GM21723 (cell line): ENCODE data around the gene SLC26A2.
"Not testable (repeated sequence)": the region's sequence is repeated elsewhere in the genome, so short reads cannot be mapped to it uniquely, and the experiment has no call there.

Source experiments
- ATAC-seq: cut with Tn5 transposase; IDR thresholded peaks from one replicate; pipeline ENCODE4 v1.9.1; 2021; ENCODE audit warnings: mild to moderate bottlenecking, moderate library complexity; ENCODE audit not compliant: unreplicated experiment

Gene SLC26A2

DNA sequence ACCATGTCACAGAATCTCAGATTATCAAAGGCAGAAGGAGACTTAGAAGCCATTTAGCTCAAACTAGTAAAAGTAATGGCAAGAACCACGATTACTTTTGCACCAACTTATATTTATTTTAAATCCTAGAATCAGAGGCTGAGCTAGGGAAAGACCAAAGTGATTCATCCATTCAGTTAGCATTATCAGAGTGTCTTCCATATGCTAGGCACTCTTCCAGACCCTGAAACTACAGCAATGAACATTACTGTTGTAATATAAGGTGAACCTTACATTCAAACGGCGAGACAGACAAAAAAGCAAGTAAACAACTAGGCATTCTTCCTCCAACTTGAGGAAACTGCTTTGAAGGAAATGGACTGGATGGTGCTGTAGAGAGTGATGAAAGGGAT is 23.9 kb upstream of the SLC26A2 start:
- no peak for ATAC-seq

DNA sequence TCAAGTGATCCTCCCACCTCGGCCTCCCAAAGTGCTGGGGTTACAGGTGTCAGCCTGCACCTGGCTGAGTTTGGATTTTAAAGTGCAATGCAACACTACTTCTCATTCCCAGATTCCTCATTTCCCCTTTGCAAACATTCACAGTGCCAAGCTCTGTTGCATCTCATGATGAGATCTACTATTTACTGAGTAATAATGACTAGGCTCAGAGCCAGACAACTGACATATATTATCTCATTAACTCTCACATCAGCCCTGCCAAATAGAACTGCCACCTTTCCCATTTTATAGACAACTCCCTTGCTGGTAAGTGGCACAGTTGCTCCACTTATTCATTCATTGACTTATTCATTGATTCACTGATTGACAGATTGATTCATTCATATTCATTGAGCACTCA is 22.9 kb upstream of the SLC26A2 start:
- no peak for ATAC-seq

DNA sequence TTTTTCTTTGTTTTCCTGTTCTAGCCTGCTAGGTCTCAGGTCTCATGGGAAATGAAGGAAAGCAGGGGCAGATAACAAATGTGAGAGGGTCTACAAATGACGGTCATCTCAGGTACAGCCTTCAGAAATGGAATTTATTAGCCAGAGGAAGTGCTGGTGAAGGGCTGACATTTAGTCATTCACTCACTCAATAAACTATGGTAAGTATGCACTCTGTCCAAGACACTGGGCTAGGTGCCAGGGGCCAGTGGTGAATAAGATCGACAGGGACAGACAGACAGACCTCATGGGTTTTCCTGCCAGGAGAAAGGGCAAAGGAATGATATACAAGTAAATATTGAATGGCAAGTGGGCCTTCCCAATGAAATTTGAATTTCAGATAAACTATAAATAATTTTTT is 22.3 kb upstream of the SLC26A2 start:
- no peak for ATAC-seq

DNA sequence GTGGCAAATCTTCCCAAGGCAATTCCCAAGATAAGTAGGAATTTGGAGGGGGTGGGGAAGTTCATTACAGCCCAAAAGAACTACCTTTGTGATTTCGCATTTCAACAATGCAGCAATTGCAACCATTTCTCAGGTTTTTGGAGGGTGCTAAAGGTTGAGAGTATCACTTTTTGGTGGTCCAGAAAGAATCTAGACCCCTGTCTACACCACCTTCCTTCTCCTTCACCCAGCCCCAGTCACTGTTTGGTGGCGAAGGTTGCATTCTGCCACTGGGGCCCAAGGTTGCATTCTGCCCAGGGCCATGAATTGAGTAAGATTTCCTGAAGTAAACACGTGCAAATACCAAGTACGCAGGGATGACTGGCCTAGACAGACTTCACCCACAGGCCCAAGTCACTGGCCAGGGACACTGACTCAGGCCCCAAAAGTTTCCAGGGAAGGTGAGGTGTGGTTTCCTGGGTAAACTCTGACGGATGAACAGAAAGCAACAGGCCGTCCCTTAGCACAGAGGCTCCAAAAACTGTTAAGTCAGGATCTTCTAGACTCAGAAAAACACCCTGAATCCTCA is 21.7 kb upstream of the SLC26A2 start:
- no peak for ATAC-seq

DNA sequence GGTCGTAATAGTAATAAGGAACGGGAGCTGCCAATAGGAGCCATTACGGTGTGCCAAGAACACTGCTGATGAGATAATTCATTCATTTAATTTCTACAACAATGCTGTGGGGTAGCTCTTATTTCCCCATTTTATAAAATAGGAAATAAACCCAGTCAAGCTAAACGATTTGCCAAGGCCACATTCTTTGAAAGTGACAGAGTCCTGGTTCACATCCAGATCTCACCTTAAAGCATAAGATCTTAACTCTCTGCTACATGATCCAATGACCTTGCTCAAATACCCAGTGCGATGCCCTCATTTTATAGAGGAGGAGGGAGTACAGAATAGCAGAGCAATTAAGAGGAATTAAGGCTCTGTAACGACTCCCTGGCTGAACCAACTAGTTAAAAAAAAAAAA is 21.0 kb upstream of the SLC26A2 start:
- no peak for ATAC-seq

DNA sequence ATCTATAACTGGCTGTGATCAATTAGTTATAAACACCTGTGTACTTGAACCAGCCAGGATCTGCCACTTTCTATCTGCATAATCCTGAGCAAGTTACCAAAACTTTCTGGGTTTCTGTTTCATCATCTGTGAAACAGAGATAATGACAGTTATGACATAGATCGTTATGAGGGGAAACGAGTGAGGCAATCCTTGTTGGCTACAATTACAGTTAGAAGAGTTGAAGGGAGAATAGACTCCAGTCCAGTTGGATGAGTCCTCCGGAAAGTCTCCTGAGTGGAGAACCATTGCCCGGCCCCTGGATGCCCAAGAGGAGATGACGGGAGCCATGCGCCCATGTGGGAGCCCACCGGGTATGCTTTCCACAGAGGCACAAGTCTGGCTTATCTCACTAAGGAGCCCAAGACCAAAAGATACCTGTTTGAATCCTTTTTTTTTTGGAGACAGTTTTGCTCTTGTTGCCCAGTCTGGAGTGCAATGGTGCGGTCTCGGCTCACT is 20.4 kb upstream of the SLC26A2 start:
- ATAC-seq, result peak; percentile 76

DNA sequence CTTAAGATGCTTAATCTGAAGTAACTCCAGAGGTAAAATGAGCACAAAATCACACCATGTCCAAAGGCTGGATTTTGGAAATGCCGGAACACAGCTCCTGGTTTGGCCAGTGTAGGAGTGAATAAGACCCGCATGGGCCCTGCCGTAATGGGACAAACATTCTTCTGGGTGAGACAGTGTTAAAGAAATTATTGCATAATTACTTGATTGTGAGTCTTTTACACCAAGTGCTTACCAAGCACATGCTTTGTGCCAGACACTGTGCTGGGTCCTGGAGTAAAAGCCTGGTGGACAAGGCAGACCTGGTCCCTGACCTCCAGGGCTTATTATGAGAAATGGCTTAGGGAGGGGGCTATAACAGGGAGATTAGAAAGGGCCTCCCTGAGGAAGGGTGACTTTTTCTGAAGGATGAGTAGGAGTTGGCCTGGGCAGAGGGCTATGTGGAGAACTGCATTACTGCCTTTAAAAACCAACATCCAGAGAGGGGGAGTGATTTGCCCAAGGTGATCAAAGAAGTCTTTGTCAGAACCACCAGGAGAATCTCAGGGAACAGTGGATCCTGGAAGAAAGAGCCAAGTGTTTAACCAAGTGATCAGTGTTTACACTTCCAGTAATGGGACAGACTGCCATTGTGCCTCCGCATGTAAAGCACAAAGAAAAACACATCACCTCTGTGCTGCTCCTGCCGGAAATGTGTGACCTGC is 19.5 kb upstream of the SLC26A2 start:
- no peak for ATAC-seq

DNA sequence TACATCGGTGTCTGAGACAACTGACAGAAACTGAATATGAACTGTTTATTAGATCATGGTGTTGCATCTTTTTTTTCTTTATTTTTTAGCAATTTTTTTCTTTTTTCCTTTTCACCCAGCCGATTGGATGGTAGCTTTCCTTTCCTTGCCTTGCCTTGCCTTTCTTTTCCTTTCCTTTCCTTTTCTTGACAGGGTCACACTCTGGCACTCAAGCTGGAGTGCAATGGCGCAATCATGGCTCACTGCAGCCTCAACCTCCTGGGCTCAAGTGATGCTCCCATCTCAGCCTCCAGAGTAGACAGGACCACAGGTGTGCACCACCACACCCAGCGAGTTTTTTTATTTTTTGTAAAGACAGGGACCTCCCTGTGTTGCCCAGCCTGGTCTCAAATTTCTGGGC is 18.8 kb upstream of the SLC26A2 start:
- no peak for ATAC-seq

DNA sequence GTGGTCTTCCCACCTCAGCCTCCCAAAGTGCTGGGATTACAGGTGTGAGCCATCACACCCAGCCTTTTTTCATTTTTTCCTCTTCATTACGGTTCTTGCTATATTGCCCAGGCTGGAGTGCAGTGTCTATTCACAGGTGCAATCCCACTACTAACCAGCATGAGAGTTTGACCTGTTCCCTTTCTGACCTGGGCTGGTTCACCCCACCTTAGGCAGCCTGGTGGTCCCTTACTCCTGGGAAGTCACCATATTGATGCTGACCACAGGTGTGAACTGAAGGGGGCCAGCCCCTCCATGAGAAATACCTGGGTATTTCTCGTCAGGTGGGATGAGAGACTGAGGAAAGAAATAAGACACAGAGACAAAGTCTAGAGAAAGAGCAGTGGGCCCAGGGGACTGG is 18.4 kb upstream of the SLC26A2 start:
- no peak for ATAC-seq

DNA sequence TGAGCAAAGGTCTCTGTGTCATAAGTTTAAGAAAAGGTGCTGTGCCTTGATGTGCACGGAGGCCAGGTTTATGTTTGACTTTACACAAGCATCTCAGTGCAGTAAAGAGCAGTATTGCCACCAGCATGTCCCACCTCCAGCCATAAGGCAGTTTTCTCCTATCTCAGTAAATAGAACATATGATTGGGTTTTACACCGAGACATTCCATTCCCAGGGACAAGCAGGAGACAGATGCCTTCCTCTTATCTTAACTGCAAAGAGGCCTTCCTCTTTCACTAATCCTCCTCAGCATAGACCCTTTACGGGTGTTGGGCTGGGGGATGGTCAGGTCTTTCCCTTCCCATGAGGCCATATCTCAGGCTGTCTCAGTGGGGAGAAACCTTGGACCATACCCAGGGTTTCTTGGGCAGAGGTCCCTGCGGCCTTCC is 17.8 kb upstream of the SLC26A2 start:
- ATAC-seq, result not testable (repeated sequence)

DNA sequence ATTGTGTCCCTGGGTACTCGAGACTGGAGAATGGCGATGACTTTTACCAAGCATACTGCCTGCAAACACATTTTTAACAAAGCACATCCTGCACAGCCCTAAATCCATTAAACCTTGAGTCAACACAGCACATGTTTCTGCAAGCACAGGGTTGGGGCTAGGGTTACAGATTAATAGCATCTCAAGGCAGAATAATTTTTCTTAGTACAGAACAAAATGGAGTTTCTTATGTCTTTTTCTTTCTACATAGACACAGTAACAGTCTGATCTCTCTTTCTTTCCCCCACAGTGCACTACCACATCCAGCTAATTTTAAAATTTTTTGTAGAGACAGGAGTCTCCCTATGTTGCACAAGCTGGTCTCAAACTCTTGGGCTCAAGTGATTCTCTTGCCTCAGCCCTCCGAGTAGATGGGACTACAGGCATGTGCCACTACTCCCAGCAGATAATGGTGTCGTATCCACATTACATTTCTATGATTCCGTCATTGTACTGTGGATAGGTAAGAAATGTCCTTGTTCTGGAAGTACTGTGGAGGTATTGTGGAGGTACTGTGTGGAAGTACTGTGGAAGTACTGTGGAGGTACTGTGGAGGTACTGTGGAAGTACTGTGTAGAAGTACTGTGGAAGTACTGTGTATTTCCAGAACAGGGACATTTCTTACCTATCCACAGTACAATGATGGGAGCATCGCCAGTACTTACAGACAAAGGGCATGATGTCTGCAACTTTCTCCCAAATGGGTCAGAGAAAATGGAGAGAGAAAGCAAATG is 17.2 kb upstream of the SLC26A2 start:
- ATAC-seq, result not testable (repeated sequence)

DNA sequence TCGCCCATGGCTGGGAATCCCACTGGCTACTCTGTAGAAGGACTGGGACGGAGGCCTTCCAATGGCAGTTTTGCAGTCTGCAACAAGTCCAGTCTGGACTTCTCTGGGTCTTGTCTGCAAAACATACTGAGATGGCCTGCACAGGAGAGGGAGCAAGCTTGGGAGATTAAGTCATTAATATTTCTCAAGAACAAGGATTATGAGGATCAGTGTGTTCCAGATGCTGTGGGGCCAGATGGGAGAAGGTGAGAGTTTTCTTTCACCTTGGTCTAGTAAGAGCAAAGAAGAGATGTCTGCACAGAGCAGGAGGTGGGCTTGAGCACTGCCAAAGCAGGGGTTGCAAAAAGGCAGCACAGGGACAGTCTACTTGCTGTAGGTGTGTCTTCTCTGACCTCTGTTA is 15.9 kb upstream of the SLC26A2 start, which contains the start of gene PDE6A:
PDE6A (minus strand) TSS at position 128 of the 400 bp plus-strand sequence; CDS start at position 8, 120 bp downstream.
- no peak for ATAC-seq

DNA sequence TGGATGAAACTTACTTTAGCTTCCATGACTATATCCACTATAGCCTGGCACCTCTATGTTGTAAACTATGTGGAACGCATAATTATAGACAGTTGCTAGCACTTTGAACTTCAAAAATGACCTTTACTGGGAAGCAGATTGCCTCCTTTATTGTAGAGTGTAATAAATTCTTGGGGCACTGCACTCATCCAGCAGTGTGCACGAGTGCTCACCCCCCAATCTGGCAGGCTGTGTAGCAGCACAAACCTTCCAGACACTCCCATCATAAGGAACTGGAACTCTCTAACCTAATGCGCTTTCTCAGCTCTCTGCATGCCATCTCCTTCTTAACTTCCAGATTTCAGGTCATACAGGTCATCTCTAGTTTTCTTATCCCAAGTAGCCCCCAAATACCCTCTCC is 14.4 kb upstream of the SLC26A2 start:
- ATAC-seq, result no peak

DNA sequence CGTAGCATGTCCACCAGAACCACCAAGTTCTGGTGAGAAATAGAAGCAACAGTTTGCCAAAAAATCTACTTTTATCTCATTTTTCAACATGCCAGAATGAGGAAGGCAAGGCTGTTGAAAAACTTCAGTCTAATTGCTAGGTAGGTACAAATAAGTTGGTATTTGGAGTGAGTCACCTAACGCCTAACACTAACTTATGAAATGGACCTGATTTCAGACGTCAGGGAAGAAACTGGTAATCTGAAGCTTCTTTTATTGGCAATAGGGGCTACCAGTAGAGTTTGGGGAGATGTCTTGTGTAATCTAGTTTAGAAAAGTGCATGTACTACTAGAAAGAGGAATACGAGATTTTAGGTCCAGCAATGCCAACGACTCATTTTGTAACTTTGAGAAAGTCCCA is 11.6 kb upstream of the SLC26A2 start:
- no peak for ATAC-seq

DNA sequence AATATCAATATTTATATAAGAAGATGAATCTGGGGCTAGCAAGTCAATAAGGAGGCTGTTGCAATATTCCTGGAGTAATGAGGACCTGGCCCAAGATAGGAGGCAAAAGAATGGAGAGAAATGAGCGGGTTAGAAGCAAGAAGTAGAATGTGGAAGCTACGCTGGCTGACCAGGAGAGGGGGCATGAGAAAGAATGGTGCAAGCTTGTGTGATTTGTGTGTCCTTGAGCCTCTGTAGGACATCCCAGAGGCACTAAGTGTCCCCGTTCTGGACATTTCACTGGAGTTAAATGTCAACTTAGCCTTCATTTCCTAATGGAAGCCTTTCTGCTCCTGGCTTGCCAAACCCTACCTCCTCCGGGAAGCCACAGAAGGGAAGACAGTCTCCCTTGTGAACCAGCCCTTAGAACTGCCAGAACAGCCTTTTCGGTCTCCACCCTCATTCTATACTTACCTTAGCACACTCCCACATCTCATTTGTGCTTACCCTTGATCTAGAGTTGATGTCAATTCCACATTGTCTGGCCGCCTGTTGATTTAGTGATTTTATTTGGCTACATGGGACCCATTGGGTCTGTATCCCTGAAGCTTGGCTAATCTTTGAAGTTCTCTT is 9.3 kb upstream of the SLC26A2 start:
- no peak for ATAC-seq

DNA sequence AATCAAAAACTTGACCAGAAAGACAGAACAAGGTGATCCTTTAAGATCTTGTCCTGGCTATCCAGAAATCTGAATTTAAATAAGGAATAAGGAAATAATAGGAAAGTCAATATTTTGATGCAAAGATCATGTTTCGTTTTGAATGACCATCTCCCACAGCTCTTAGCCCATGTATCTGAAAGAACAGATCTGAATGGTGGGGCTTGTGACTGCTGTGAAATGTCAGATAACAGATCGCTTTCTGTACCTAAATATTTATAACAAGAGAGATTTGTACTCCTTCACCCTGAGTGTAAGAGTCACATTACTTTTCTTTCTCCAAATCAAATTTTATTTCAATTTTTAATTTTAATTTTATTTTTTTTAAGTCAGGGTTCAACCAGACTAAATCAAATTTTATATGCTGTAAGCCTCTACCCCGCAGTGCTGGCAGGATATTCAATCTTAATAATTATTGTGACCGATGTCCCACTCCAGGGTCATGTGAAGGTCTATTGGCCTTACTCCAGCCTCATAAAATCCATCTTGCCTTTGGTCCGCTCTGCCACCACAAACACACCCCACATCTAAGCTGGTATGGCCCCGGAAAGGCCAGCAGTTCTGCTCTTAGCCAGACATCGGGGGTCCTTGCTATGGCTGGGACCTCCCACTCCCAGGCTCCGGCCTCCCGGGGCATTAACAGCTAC is 7.0 kb upstream of the SLC26A2 start:
- ATAC-seq, result no peak

DNA sequence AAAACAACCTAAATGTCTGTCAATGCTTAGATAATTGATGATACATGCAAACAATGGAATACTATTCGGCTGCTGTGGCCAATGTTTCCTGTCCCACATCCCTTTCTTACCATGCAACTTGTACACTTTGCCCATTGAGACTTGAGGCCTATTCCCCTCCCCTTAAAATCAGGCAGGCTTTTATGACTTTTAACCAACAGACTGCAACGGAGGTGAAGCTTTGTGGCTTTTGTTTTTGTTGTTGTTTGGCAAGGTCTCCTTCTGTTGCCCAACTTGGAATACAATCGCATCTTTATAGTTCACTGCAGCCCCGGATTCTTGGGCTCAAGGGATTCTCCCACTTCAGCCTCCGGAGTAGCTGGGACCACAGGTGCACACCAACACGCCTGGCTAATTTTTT is 5.8 kb upstream of the SLC26A2 start:
- no peak for ATAC-seq

DNA sequence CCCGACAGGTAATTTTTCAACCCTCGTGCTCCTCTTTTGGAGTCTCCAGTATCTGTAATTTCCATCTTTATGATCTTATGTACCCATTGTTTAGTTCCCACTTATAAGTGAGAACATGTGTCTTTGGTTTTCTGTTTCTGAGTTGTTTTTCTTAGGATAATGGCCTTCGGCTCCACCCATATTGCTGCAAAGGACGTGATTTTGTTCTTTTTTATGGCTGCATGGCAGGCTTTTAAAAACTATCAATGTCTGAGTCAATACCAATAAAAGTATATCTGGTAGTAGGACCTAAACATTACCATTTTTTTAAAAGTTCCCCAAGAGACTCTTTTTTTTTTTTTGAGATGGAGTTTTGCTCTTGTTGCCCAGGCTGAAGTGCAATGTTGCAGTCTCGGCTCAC is 3.9 kb upstream of the SLC26A2 start:
- no peak for ATAC-seq

DNA sequence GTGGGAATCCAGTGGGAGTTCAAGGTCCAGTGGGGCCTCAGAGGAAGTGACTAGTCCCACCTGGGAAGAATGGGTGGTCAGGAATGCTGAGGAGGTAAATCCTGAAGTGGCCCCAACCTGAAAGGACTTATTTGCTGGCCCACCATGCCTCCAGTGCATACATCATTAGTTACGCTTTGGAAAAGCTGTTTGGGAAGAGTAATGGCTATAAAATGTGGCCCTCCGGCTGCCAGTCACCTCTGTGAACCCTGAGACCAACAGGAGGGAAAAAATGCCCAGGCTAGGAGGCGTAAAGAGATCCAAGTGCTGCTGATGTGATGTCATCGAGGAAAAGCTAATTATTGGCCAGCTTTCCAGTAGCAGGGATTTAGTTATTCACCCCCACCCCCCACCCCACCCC is 2.7 kb upstream of the SLC26A2 start:
- no peak for ATAC-seq

DNA sequence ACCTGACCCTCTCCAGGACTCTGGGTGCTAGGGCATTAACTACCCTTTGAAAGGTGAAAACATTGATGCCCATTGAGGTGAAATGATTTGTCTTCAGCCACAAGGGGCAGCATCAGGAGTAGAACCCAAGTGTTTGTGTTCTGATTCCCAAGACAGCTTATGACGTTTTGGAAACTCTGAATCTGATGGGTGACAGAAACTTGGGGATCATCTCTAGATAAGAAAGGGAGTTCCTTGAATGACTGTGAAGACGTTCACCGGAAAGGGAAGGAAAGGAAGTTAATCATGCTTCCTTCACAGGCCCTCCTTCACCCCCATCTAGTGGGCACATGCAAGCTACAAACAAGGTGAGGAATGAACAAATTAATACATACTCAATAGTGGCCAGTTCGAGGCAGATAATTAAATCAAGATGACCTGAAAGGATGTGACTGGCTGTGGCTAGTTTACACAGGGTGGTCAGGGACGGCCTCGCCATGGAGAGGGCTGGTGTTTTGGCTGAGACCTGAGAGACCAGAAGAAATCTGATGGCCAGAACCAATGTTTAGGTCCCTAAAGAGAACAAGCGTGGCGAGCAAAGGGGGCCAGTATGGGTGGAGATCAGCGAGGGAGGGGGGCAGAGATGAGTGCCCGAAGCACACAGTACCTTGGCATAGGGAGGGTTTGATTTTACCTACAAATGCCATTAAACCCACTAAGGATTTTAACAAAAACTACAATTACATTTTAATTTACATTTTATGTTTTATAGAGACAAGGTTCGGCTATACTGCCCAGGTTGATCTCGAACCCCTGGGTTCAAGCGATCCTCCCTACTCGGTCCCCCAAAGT is 937 bp upstream of the SLC26A2 start:
- ATAC-seq, result no peak
